Measurements from ENCODE around the gene IMPG2.

IMPG2 gene

GRCh38 chr3:101255441-101255840 is 64.9 kb downstream of the IMPG2 start:
- Histone ChIP-seq H3K4me1 (ENCODE audit: insufficient read depth, low read length) (no peaks in the 10 kb centered on the region), H3K9me3 (ENCODE audit: low read length) (no peaks in the 10 kb centered on the region), H3K27ac (ENCODE audit: low read depth, low read length) (no peak overlapping the region), H3K36me3 (ENCODE audit: insufficient read depth, low read length) (no peaks in the 10 kb centered on the region), H3K9ac (ENCODE audit: low read length) (no peak overlapping the region), H3K27me3 (ENCODE audit: control insufficient read depth in 1 of 2, insufficient read depth in 2 of 2, low read length in 2 of 2) (no peaks in the 10 kb centered on the region), H3K4me3 (ENCODE audit: low read depth in 1 of 2, low read length in 2 of 2) (no peak overlapping the region)

DNA sequence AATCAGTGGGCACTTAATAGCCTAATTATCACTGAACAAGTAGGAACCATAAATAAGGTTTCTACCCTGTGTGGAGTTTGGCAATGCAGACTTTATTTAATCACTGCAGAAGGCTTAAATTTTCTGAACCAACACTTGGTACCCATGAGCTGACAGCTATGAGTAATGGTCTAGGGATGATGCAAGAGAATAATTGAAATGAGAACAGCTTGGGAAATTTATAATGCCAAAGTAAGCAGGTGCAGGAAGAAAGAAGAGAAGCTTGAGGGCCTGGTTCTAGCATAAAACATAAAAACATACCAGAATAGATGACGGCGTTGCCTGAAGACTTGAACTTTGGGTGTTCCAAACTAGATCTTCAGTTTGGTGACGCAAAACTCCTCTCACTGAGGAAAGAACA is 67.0 kb downstream of the IMPG2 start:
- Histone ChIP-seq H3K27ac (ENCODE audit: low read depth, low read length) (no peak overlapping the region), H3K9me3 (ENCODE audit: low read length) (no peaks in the 10 kb centered on the region), H3K27me3 (ENCODE audit: control insufficient read depth in 1 of 2, insufficient read depth in 2 of 2, low read length in 2 of 2) (no peaks in the 10 kb centered on the region), H3K4me3 (ENCODE audit: low read depth in 1 of 2, low read length in 2 of 2) (no peak overlapping the region), H3K36me3 (ENCODE audit: insufficient read depth, low read length) (no peaks in the 10 kb centered on the region), H3K9ac (ENCODE audit: low read length) (no peak overlapping the region), H3K4me1 (ENCODE audit: insufficient read depth, low read length) (no peaks in the 10 kb centered on the region)

GRCh38 chr3:101252945-101253344 is 67.4 kb downstream of the IMPG2 start:
- no peak overlapping the region for H3K9ac ChIP-seq (ENCODE audit: low read length)
- H3K4me1 ChIP-seq (ENCODE audit: insufficient read depth, low read length) = no peaks in the 10 kb centered on the region
- H3K27ac ChIP-seq (ENCODE audit: low read depth, low read length) = no peak overlapping the region
- no peaks in the 10 kb centered on the region for H3K27me3 ChIP-seq (ENCODE audit: control insufficient read depth in 1 of 2, insufficient read depth in 2 of 2, low read length in 2 of 2)
- H3K9me3 ChIP-seq (ENCODE audit: low read length) = no peaks in the 10 kb centered on the region
- no peak overlapping the region for H3K4me3 ChIP-seq (ENCODE audit: low read depth in 1 of 2, low read length in 2 of 2)
- no peaks in the 10 kb centered on the region for H3K36me3 ChIP-seq (ENCODE audit: insufficient read depth, low read length)

- H3K4me3 ChIP-seq (ENCODE audit: low read depth in 1 of 2, low read length in 2 of 2) = no peak overlapping the region
- no peaks in the 10 kb centered on the region for H3K4me1 ChIP-seq (ENCODE audit: insufficient read depth, low read length)
- no peaks in the 10 kb centered on the region for H3K27me3 ChIP-seq (ENCODE audit: control insufficient read depth in 1 of 2, insufficient read depth in 2 of 2, low read length in 2 of 2)
- H3K27ac ChIP-seq (ENCODE audit: low read depth, low read length) = no peak overlapping the region
- no peaks in the 10 kb centered on the region for H3K36me3 ChIP-seq (ENCODE audit: insufficient read depth, low read length)
- H3K9me3 ChIP-seq (ENCODE audit: low read length) = no peaks in the 10 kb centered on the region
- no peak overlapping the region for H3K9ac ChIP-seq (ENCODE audit: low read length)
These were observed 68.1 kb downstream of the IMPG2 start for GRCh38 chr3:101252307-101252706.

GRCh38 chr3:101251441-101251840 is 68.9 kb downstream of the IMPG2 start:
- Histone ChIP-seq H3K27ac (ENCODE audit: low read depth, low read length) (no peak overlapping the region), H3K9ac (ENCODE audit: low read length) (no peak overlapping the region), H3K4me3 (ENCODE audit: low read depth in 1 of 2, low read length in 2 of 2) (no peak overlapping the region), H3K27me3 (ENCODE audit: control insufficient read depth in 1 of 2, insufficient read depth in 2 of 2, low read length in 2 of 2) (no peaks in the 10 kb centered on the region), H3K36me3 (ENCODE audit: insufficient read depth, low read length) (no peaks in the 10 kb centered on the region), H3K4me1 (ENCODE audit: insufficient read depth, low read length) (no peaks in the 10 kb centered on the region), H3K9me3 (ENCODE audit: low read length) (no peaks in the 10 kb centered on the region)

GRCh38 chr3:101249522-101249921 is 70.9 kb downstream of the IMPG2 start:
- H3K36me3 ChIP-seq (ENCODE audit: insufficient read depth, low read length) = no peaks in the 10 kb centered on the region
- H3K27me3 ChIP-seq (ENCODE audit: control insufficient read depth in 1 of 2, insufficient read depth in 2 of 2, low read length in 2 of 2) = no peaks in the 10 kb centered on the region
- H3K9ac ChIP-seq (ENCODE audit: low read length) = no peak overlapping the region
- H3K4me3 ChIP-seq (ENCODE audit: low read depth in 1 of 2, low read length in 2 of 2) = no peak overlapping the region
- H3K4me1 ChIP-seq (ENCODE audit: insufficient read depth, low read length) = no peaks in the 10 kb centered on the region
- no peaks in the 10 kb centered on the region for H3K9me3 ChIP-seq (ENCODE audit: low read length)
- H3K27ac ChIP-seq (ENCODE audit: low read depth, low read length) = no peak overlapping the region

GRCh38 chr3:101248736-101249135 is 71.6 kb downstream of the IMPG2 start:
- Histone ChIP-seq H3K27me3 (ENCODE audit: control insufficient read depth in 1 of 2, insufficient read depth in 2 of 2, low read length in 2 of 2) (no peaks in the 10 kb centered on the region), H3K9me3 (ENCODE audit: low read length) (no peaks in the 10 kb centered on the region), H3K4me1 (ENCODE audit: insufficient read depth, low read length) (no peaks in the 10 kb centered on the region), H3K27ac (ENCODE audit: low read depth, low read length) (no peak overlapping the region), H3K9ac (ENCODE audit: low read length) (no peak overlapping the region), H3K4me3 (ENCODE audit: low read depth in 1 of 2, low read length in 2 of 2) (no peak overlapping the region), H3K36me3 (ENCODE audit: insufficient read depth, low read length) (no peaks in the 10 kb centered on the region)

DNA sequence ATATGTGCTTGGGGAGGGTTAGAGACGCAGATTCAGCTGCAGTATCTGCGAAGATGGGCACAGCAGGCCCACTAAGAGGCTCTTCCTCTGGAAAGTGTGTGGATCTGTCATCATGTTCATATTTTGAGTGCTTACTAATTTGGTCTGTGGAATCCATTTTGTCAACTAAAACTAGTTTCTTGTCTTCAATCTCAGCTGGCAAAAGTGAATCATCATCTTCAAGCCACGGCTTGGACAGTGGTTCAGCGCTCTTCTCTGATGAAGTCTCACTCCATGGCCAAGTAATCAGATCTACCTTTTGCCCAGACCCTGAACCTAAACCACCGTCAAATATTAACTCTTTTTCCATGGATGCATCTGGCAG is 76.2 kb downstream of the IMPG2 start:
- Histone ChIP-seq H3K27ac (ENCODE audit: low read depth, low read length) (no peak overlapping the region), H3K9ac (ENCODE audit: low read length) (no peak overlapping the region), H3K4me3 (ENCODE audit: low read depth in 1 of 2, low read length in 2 of 2) (no peak overlapping the region), H3K9me3 (ENCODE audit: low read length) (no peaks in the 10 kb centered on the region), H3K4me1 (ENCODE audit: insufficient read depth, low read length) (no peaks in the 10 kb centered on the region), H3K27me3 (ENCODE audit: control insufficient read depth in 1 of 2, insufficient read depth in 2 of 2, low read length in 2 of 2) (no peaks in the 10 kb centered on the region), H3K36me3 (ENCODE audit: insufficient read depth, low read length) (no peaks in the 10 kb centered on the region)

DNA sequence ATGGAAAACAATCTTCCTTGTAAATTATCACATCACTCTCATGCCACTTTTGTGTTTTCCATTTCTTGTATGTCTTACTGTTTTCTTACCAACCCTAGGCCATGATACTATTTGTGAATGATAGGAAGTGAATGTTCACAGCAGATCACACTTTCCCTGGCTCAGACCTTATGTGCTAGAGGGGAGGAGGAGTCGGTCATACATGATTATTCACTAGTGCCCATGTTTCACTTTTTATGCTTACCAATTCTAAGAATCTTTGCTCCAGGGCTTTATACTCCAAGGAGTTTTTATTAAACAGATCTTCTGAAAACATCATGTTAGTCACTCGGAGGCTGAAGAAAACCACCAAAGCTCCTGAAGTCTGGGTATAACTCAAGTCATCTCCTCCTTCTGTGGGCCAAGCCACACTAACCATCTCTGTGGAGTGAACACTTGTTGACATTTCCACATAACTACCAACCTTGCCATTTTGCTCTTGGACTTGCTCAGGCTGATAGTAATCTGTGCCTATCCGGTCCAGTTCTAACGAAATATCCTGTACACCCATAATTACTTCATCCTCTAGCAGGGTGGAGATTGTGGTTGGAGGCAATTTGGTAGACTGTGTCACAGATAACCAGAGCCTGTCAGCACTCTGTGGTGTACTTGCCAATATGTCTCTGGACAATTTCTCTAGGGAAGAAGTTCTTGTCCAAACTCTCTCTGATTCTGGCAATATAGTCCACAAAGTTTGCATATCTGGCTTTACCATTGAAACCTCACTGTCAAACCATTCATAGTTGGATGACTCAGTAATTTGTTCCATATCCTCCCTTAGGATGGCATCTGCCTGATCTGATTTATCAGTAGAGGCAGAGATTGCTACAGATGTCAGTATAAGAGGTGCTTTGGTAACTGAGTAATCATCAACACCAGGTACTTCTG is 76.8 kb downstream of the IMPG2 start:
- Histone ChIP-seq H3K4me3 (ENCODE audit: low read depth in 1 of 2, low read length in 2 of 2) (no peak overlapping the region), H3K9ac (ENCODE audit: low read length) (no peak overlapping the region), H3K36me3 (ENCODE audit: insufficient read depth, low read length) (no peaks in the 10 kb centered on the region), H3K9me3 (ENCODE audit: low read length) (no peaks in the 10 kb centered on the region), H3K27ac (ENCODE audit: low read depth, low read length) (no peak overlapping the region), H3K27me3 (ENCODE audit: control insufficient read depth in 1 of 2, insufficient read depth in 2 of 2, low read length in 2 of 2) (no peaks in the 10 kb centered on the region), H3K4me1 (ENCODE audit: insufficient read depth, low read length) (no peaks in the 10 kb centered on the region)

DNA sequence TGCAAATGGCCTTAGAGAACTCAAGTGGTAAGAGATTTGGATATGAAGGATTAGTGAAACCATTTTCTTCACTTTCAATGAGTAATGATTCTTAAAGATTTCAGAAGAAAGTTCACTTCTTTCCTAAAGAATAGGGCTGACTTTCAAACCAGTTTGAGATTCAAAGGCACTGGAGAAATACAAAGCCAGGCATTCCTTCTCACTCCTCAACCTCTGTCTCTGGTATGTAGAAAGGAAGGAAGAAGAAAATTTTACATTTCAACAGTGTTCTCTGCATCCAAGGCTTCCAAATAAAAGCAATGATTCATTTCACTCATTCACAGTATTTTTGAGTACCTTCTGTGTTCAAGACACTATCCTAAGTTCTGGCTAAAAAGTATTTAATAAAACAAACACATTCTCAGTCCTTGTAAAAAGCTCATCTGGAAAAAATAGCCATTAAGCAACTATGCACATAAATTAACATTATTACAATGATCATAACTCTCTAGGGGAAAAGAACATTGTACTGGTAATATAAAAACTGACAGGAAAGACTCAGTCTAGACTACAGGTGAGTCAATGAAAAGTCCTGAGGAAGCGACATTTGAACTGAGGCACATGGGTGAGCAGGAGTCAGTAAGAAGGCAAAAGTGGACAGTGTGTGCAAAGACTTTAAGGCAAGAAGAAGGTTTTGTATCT is 79.5 kb downstream of the IMPG2 start:
- Histone ChIP-seq H3K4me1 (ENCODE audit: insufficient read depth, low read length) (no peaks in the 10 kb centered on the region), H3K4me3 (ENCODE audit: low read depth in 1 of 2, low read length in 2 of 2) (no peak overlapping the region), H3K27me3 (ENCODE audit: control insufficient read depth in 1 of 2, insufficient read depth in 2 of 2, low read length in 2 of 2) (no peaks in the 10 kb centered on the region), H3K27ac (ENCODE audit: low read depth, low read length) (no peak overlapping the region), H3K9ac (ENCODE audit: low read length) (no peak overlapping the region), H3K36me3 (ENCODE audit: insufficient read depth, low read length) (no peaks in the 10 kb centered on the region), H3K9me3 (ENCODE audit: low read length) (no peaks in the 10 kb centered on the region)

DNA sequence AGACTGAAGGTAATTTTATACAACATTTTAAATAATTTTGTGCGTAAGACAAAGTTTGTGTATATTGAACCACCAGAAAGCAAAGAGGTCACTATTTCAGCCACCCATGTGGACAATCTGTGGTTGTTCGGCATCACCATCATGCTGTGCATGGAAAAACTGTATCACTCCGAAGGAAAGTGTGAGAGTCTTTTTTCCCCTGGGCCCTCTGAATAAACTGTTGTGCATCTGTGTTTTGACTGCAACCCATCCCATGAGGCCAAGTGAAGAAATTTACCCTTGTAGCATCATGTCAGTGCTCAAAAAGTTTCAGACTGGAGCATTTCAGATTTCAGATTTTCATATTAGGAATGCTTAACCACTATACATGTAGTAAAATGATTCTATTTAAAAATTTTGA is 85.3 kb downstream of the IMPG2 start:
- Histone ChIP-seq H3K9me3 (ENCODE audit: low read length) (no peaks in the 10 kb centered on the region), H3K9ac (ENCODE audit: low read length) (no peak overlapping the region), H3K4me1 (ENCODE audit: insufficient read depth, low read length) (peaks cover 12% of the 10 kb centered on the region), H3K4me3 (ENCODE audit: low read depth in 1 of 2, low read length in 2 of 2) (no peak overlapping the region), H3K27me3 (ENCODE audit: control insufficient read depth in 1 of 2, insufficient read depth in 2 of 2, low read length in 2 of 2) (no peaks in the 10 kb centered on the region), H3K27ac (ENCODE audit: low read depth, low read length) (no peak overlapping the region), H3K36me3 (ENCODE audit: insufficient read depth, low read length) (no peaks in the 10 kb centered on the region)

- H3K9me3 ChIP-seq (ENCODE audit: low read length) = no peaks in the 10 kb centered on the region
- no peak overlapping the region for H3K27ac ChIP-seq (ENCODE audit: low read depth, low read length)
- H3K4me3 ChIP-seq (ENCODE audit: low read depth in 1 of 2, low read length in 2 of 2) = no peak overlapping the region
- H3K4me1 ChIP-seq (ENCODE audit: insufficient read depth, low read length) = peaks cover 21% of the 10 kb centered on the region
- H3K36me3 ChIP-seq (ENCODE audit: insufficient read depth, low read length) = no peaks in the 10 kb centered on the region
- no peak overlapping the region for H3K9ac ChIP-seq (ENCODE audit: low read length)
- no peaks in the 10 kb centered on the region for H3K27me3 ChIP-seq (ENCODE audit: control insufficient read depth in 1 of 2, insufficient read depth in 2 of 2, low read length in 2 of 2)
These were observed 89.8 kb downstream of the IMPG2 start for GRCh38 chr3:101230618-101231017.
